Nasal cavity respiratory epithelium epithelial cell of viscerocranial mucosa (primary cell): ENCODE measurements around the gene SEMG1. TPM values are rescaled to one million over a fixed set of nuclear protein-coding genes. Genes with fewer than 3 reads are reported as not detected.

Experiments used
- total RNA-seq: library from RNA; depleted of rRNA; stranded (reverse); fragments of >200 nt; gene quantifications from 2 replicates; pipeline ENCODE4 v1.2.3, GENCODE V29; 2014

SEMG1 gene
- not detected in 2 replicates for total RNA-seq

GRCh38 chr20:45206725-45207124 is at the start of gene SEMG1:
Gene SEMG1 (plus strand): TSS chr20:45207033. CDS start chr20:45207054, 21 bp downstream.

GRCh38 chr20:45174434-45175364 is 32.1 kb upstream of the SEMG1 start, which contains the start of gene PI3:
Gene PI3 (plus strand): TSS chr20:45174902. CDS start chr20:45174923, 21 bp downstream.

GRCh38 chr20:45221076-45221475 is 14.2 kb downstream of the SEMG1 start, which contains the start of gene SEMG2:
Gene SEMG2 (plus strand): TSS chr20:45221373. CDS start chr20:45221390, 17 bp downstream.

GRCh38 chr20:45254383-45255262 is 47.8 kb downstream of the SEMG1 start, which contains the start of gene SLPI:
Gene SLPI (minus strand): TSS chr20:45254564. CDS start chr20:45254543, 21 bp downstream.

Other genes with a start within 250 kb of the SEMG1 start
- gene TOMM34, start 246.6 kb upstream of the SEMG1 start, total RNA-seq, result 16.7 and 18.5 TPM in 2 replicates
- gene STK4, start 240.5 kb upstream of the SEMG1 start, total RNA-seq, result 43.4 and 48.1 TPM in 2 replicates
- 0.64 and 1.0 TPM in 2 replicates for gene KCNS1, start 105.9 kb upstream of the SEMG1 start, total RNA-seq
- 0.64 and 8.2 TPM in 2 replicates for gene WFDC5, start 91.9 kb upstream of the SEMG1 start, total RNA-seq
- gene WFDC12, start 82.6 kb upstream of the SEMG1 start, total RNA-seq, result 8.9 TPM in 1 of 2 replicates, not detected in the other
- 39.5 and 217 TPM in 2 replicates for gene PI3, start 32.1 kb upstream of the SEMG1 start, total RNA-seq
- not detected in 2 replicates for gene SEMG2, start 14.3 kb downstream of the SEMG1 start, total RNA-seq
- gene SLPI, start 47.5 kb downstream of the SEMG1 start, total RNA-seq, result 458 and 1,147 TPM in 2 replicates
- gene RBPJL, start 99.8 kb downstream of the SEMG1 start, total RNA-seq, result not detected in 2 replicates
- gene MATN4, start 101.3 kb downstream of the SEMG1 start, total RNA-seq, result under 0.01 and 0.14 TPM in 2 replicates
- gene SDC4, start 141.4 kb downstream of the SEMG1 start, total RNA-seq, result 193 and 303 TPM in 2 replicates
- gene SYS1, start 156.1 kb downstream of the SEMG1 start, total RNA-seq, result 17.4 and 22.1 TPM in 2 replicates
- gene TP53TG5, start 171.3 kb downstream of the SEMG1 start, total RNA-seq, result not detected in 2 replicates
- 8.3 and 15.4 TPM in 2 replicates for gene DBNDD2, start 201.3 kb downstream of the SEMG1 start, total RNA-seq
- 17.8 and 35.4 TPM in 2 replicates for gene PIGT, start 209.1 kb downstream of the SEMG1 start, total RNA-seq